Tibial artery (tissue), 4 donors: ENCODE measurements around the gene B3GNT5.

Experiments used
- DNase-seq, 2 donors: peaks; one replicate each; pipeline ENCODE4 v3.0.0-alpha.2; 2019
- H3K27ac ChIP-seq, 2 donors: fragments of 200-600 bp; sonication (generic) in 1 of 2; 1 replicate in 1 of 2; 2 replicates in 1 of 2; pipeline ENCODE4 v1.5.1; 2018 to 2019; ENCODE audit warnings: mild to moderate bottlenecking in 1 of 2
- H3K27me3 ChIP-seq, 2 donors: fragments of 200-600 bp; sonication (generic) in 1 of 2; one replicate each; pipeline versions ENCODE4 v1.5.1 to v1.6.0; 2016 to 2019
- H3K36me3 ChIP-seq, 3 donors: fragments of 200-600 bp; sonication (generic) in 2 of 3; one replicate each; pipeline ENCODE4 v1.5.1; 2016 to 2019; ENCODE audit warnings: mild to moderate bottlenecking in 2 of 3
- H3K4me1 ChIP-seq, 4 donors: fragments of 200-600 bp; sonication (generic) in 2 of 4; 1 replicate in 3 of 4; 2 replicates in 1 of 4; pipeline ENCODE4 v1.5.1; 2016 to 2019
- H3K4me3 ChIP-seq, 2 donors: fragments of 200-600 bp; sonication (generic) in 1 of 2; 1 replicate in 1 of 2; 2 replicates in 1 of 2; pipeline ENCODE4 v1.5.1; 2018 to 2019; ENCODE audit warnings: mild to moderate bottlenecking in 2 of 2
- H3K9me3 ChIP-seq, 3 donors: fragments of 200-600 bp; sonication (generic) in 1 of 3; one replicate each; pipeline ENCODE4 v1.5.1; 2016 to 2019
- CTCF ChIP-seq, 2 experiments: fragments of 200-600 bp in 1 of 2; fragments of 450-650 bp in 1 of 2; IDR thresholded peaks; one replicate each; pipeline ENCODE4 v1.5.1; 2017 to 2019; ENCODE audit warnings: antibody characterized with exemption in 2 of 2, mild to moderate bottlenecking in 1 of 2, moderate library complexity in 1 of 2
- intact Hi-C: fragments of 100-400 bp; cut with DNase I; formaldehyde crosslinking; loops from one replicate; pipeline ENCODE4 v1.15.0; 2023; ENCODE audit warnings: low total_unique reads

Gene B3GNT5

DNA sequence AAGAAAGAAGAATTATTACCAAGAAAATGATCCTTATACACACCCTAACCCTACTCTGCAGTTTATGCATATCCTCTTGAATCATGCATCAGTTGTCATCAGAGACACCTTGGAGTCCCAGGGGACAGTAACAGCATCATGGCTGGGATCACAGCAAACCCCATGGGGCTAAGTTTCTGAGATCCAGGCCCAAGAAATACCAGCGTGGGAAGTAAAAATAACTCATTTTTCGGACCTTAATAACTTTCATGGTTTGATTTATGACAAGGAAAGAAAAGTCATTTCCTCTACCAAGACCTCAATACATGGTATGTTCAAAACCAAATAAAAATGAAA lies 38.8 kb upstream of the B3GNT5 start:
- Histone ChIP-seq H3K27me3 (peaks cover 0 to 22% of the 10 kb centered on the region in 2 donors), H3K36me3 (no peaks in the 10 kb centered on the region), H3K27ac (no peak overlapping the region), H3K4me1 (no peaks in the 10 kb centered on the region), H3K4me3 (no peak overlapping the region), H3K9me3 (no peaks in the 10 kb centered on the region)
- no peak for DNase-seq
- TF ChIP-seq CTCF (IDR thresholded peaks at IDR 0.05) = no peak
- intact Hi-C loops = no loop called here

- peaks cover 0 to 22% of the 10 kb centered on the region in 2 donors for H3K27me3 ChIP-seq
- no peak overlapping the region for H3K27ac ChIP-seq
- no peaks in the 10 kb centered on the region for H3K9me3 ChIP-seq
- no peaks in the 10 kb centered on the region for H3K36me3 ChIP-seq
- no peak overlapping the region for H3K4me3 ChIP-seq
- TF ChIP-seq CTCF (IDR thresholded peaks at IDR 0.05) = no peak
- intact Hi-C loops = no loop called here
- H3K4me1 ChIP-seq = no peaks in the 10 kb centered on the region
- DNase-seq = no peak
Observed at GRCh38 chr3:183215591-183216202, 37.4 kb upstream of the B3GNT5 start.

GRCh38 chr3:183217548-183218332 lies 35.3 kb upstream of the B3GNT5 start:
- intact Hi-C loops = no loop called here
- H3K27ac ChIP-seq = no peak overlapping the region
- H3K4me3 ChIP-seq = no peak overlapping the region
- DNase-seq = no peak
- H3K9me3 ChIP-seq = no peaks in the 10 kb centered on the region
- no peak for TF ChIP-seq CTCF (IDR thresholded peaks at IDR 0.05)
- no peaks in the 10 kb centered on the region for H3K36me3 ChIP-seq
- no peaks in the 10 kb centered on the region for H3K4me1 ChIP-seq
- peaks cover 0 to 15% of the 10 kb centered on the region in 2 donors for H3K27me3 ChIP-seq

DNA sequence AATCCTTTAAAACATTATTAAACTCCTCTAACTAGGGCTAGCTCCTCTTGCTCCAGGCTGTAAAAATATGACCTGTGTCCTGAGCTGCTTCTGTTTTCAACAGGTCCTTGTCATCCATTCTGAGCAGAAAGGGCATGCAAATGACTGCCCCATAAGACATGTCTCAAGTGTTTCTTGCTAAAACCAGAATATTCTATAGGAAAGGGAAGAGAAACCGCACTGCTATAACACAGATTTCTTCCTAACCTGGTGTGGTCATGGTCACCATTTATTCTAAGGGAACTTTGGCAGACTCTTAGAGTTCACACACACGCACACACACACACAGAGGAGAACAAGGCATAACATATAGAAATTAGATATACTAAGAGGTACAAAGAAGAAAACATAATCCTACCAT lies 34.2 kb upstream of the B3GNT5 start:
- peaks cover 0 to 15% of the 10 kb centered on the region in 2 donors for H3K27me3 ChIP-seq
- DNase-seq = no peak
- H3K36me3 ChIP-seq = no peaks in the 10 kb centered on the region
- intact Hi-C loops = no loop called here
- H3K4me1 ChIP-seq = no peaks in the 10 kb centered on the region
- no peak overlapping the region for H3K27ac ChIP-seq
- no peaks in the 10 kb centered on the region for H3K9me3 ChIP-seq
- H3K4me3 ChIP-seq = no peak overlapping the region
- no peak for TF ChIP-seq CTCF (IDR thresholded peaks at IDR 0.05)

DNA sequence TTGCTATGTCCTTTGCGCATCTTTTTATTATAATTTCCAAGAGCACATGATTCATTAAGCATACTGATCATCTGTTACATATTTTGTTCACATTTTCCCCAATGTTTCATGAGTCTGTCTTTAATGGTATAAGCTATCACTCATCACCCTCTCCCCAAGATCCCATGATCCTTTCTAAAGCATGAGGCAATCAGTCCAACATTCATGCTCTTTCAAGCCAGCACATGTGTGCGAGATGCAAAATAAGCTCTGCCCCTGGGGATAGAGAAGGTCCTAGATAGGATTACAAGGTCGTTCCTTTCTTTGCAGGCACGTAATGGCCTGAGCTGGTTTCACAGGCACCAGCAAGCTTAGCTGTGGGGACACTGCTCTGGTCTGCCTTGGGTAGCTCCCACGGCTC lies 32.2 kb upstream of the B3GNT5 start:
- no peak for TF ChIP-seq CTCF (IDR thresholded peaks at IDR 0.05)
- intact Hi-C loops = no loop called here

More for the DNA sequence above, 32.2 kb upstream of the B3GNT5 start:
- no peak for DNase-seq
- Histone ChIP-seq H3K4me1 (no peaks in the 10 kb centered on the region), H3K36me3 (no peaks in the 10 kb centered on the region), H3K27me3 (peaks cover 0 to 15% of the 10 kb centered on the region in 2 donors), H3K9me3 (no peaks in the 10 kb centered on the region), H3K4me3 (no peak overlapping the region), H3K27ac (no peak overlapping the region)
